Activated CD4-positive, alpha-beta T cell treated with anti-CD3 and anti-CD28 coated beads for 4 hours (primary cell): ENCODE measurements around the gene SLC6A4.
"Not testable (repeated sequence)": the region's sequence is repeated elsewhere in the genome, so short reads cannot be mapped to it uniquely, and the experiment has no call there.

Source experiments
- DNase-seq, 2 donors: peaks; one replicate each; pipeline ENCODE4 v3.0.0-alpha.2; 2020

Gene SLC6A4

GRCh38 chr17:30238387-30239088, 3.0 kb upstream of the SLC6A4 start:
- no peak for DNase-seq

- no peak for DNase-seq
Measured at GRCh38 chr17:30238003-30238344, 2.5 kb upstream of the SLC6A4 start.

GRCh38 chr17:30237296-30238002, 2.0 kb upstream of the SLC6A4 start:
- DNase-seq: no peak

- no peak for DNase-seq
Measured at GRCh38 chr17:30236766-30237165, 1.3 kb upstream of the SLC6A4 start.

GRCh38 chr17:30236297-30236624, 764 bp upstream of the SLC6A4 start:
- no peak for DNase-seq

- no peak for DNase-seq
Measured at GRCh38 chr17:30234964-30235363, 533 bp downstream of the SLC6A4 start.

- no peak for DNase-seq
Measured at GRCh38 chr17:30234296-30234695, 1.2 kb downstream of the SLC6A4 start.

- DNase-seq: no peak
Measured at GRCh38 chr17:30232824-30233427, 2.6 kb downstream of the SLC6A4 start.

GRCh38 chr17:30232015-30232823, 3.3 kb downstream of the SLC6A4 start:
- DNase-seq: no peak

GRCh38 chr17:30230596-30231125, 4.8 kb downstream of the SLC6A4 start:
- DNase-seq: no peak

- not testable (repeated sequence) for DNase-seq
Measured at GRCh38 chr17:30230009-30230408, 5.5 kb downstream of the SLC6A4 start.

- no peak for DNase-seq
Measured at GRCh38 chr17:30229012-30229411, 6.5 kb downstream of the SLC6A4 start.

GRCh38 chr17:30228011-30228410, 7.5 kb downstream of the SLC6A4 start:
- no peak for DNase-seq

- DNase-seq: no peak
Measured at GRCh38 chr17:30226878-30227277, 8.6 kb downstream of the SLC6A4 start.

- no peak for DNase-seq
Measured at GRCh38 chr17:30225919-30226553, 9.5 kb downstream of the SLC6A4 start.

GRCh38 chr17:30225112-30225511, 10.4 kb downstream of the SLC6A4 start:
- no peak for DNase-seq

- no peak for DNase-seq
Measured at GRCh38 chr17:30224419-30224960, 11.0 kb downstream of the SLC6A4 start.

GRCh38 chr17:30222721-30223175, 12.7 kb downstream of the SLC6A4 start:
- DNase-seq: no peak

- no peak for DNase-seq
Measured at GRCh38 chr17:30222251-30222650, 13.2 kb downstream of the SLC6A4 start.

GRCh38 chr17:30221346-30221745, 14.2 kb downstream of the SLC6A4 start:
- DNase-seq: no peak

- DNase-seq: no peak
Measured at GRCh38 chr17:30220414-30220813, 15.1 kb downstream of the SLC6A4 start.

- no peak for DNase-seq
Measured at GRCh38 chr17:30219833-30220232, 15.7 kb downstream of the SLC6A4 start.
